C4-2B (cell line): ENCODE measurements around the gene UBE2J2.

Experiments
- ZFX ChIP-seq: fragments of 450-650 bp; IDR thresholded peaks from 2 replicates; pipeline ENCODE4 v1.6.1; 2017
- TF ChIP-seq, protein P1 (sequence below): fragments of 450-650 bp; conservative IDR thresholded peaks from 2 replicates; pipeline ENCODE4 v1.5.1; 2017; ENCODE audit warnings: mild to moderate bottlenecking

DNA sequence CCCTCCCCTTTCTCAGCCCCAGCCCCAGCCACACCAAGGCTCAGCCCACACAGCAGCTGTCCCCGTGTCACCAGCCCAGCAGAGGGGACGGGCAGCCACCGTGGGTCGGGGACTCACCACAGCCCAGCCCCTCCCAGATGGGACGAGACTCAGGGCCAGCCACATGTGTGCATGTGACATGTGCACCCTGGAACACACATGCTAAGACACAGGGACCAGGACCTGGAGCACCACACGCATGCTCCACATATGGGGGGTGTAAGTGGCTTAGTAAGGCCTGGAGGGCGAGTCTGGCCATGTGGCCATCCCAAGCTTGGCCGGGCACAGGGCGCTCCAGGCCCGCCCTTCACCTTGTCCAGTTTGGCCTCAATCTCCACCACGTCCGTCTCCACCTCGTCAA, 30.1 kb upstream of the UBE2J2 start:
- TF ChIP-seq, protein P1, sequence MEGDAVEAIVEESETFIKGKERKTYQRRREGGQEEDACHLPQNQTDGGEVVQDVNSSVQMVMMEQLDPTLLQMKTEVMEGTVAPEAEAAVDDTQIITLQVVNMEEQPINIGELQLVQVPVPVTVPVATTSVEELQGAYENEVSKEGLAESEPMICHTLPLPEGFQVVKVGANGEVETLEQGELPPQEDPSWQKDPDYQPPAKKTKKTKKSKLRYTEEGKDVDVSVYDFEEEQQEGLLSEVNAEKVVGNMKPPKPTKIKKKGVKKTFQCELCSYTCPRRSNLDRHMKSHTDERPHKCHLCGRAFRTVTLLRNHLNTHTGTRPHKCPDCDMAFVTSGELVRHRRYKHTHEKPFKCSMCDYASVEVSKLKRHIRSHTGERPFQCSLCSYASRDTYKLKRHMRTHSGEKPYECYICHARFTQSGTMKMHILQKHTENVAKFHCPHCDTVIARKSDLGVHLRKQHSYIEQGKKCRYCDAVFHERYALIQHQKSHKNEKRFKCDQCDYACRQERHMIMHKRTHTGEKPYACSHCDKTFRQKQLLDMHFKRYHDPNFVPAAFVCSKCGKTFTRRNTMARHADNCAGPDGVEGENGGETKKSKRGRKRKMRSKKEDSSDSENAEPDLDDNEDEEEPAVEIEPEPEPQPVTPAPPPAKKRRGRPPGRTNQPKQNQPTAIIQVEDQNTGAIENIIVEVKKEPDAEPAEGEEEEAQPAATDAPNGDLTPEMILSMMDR = no peak
- no peak for TF ChIP-seq ZFX
